OCI-LY7 (cell line): Measurements from ENCODE around the gene TBC1D17. TPM values are rescaled to one million over a fixed set of nuclear protein-coding genes. Genes with fewer than 3 reads are reported as not detected.

ENCODE experiments used
- BruUV-seq: library from RNA; stranded (reverse); fragments of 400-500 nt; replicated peaks from 2 replicates; lab custom pipeline; 2021; lab: Mats Ljungman, UMichigan
- CTCF ChIA-PET: fragments of 300-600 bp; sonication (Branson Sonifier 250); formaldehyde crosslinking; loops from one replicate; lab custom pipeline; 2022; ENCODE audit warnings: antibody characterized with exemption; ENCODE audit not compliant: unreplicated experiment; lab: Charles Lee
- POLR2A ChIA-PET: fragments of 300-600 bp; sonication (Branson Sonifier 250); formaldehyde crosslinking; loops from one replicate; lab custom pipeline; 2022; ENCODE audit warnings: antibody characterized with exemption; lab: Charles Lee
- DNase-seq: peaks from one replicate; pipeline ENCODE4 v3.0.0-alpha.2; 2015; ENCODE audit warnings: low spot score
- H2AFZ ChIP-seq: fragments of 200-600 bp; sonication (generic), shearing (Covaris generic); 2 replicates; pipeline ENCODE4 v1.6.1; 2014; ENCODE audit warnings: mild to moderate bottlenecking, antibody characterized with exemption, low read length, moderate library complexity
- H3K27ac ChIP-seq: fragments of 200-600 bp; sonication (generic); 2 replicates; pipeline ENCODE4 v1.5.1; 2014; ENCODE audit warnings: mixed run types, low read depth, mild to moderate bottlenecking, moderate library complexity, low read length, inconsistent platforms; ENCODE audit not compliant: poor library complexity, severe bottlenecking
- H3K36me3 ChIP-seq: fragments of 200-600 bp; sonication (generic); 2 replicates; pipeline ENCODE4 v1.6.1; 2014; ENCODE audit warnings: mild to moderate bottlenecking, antibody characterized with exemption, low read length, moderate library complexity, mixed read lengths; ENCODE audit not compliant: insufficient read depth
- H3K4me1 ChIP-seq: fragments of 200-600 bp; sonication (generic); 2 replicates; pipeline ENCODE4 v1.5.1; 2014; ENCODE audit warnings: mild to moderate bottlenecking, low read length; ENCODE audit not compliant: insufficient read depth, poor library complexity, severe bottlenecking
- H3K4me2 ChIP-seq: fragments of 200-600 bp; sonication (generic); 2 replicates; pipeline ENCODE4 v1.6.1; 2014; ENCODE audit warnings: mild to moderate bottlenecking, low read length
- H3K4me3 ChIP-seq: fragments of 200-600 bp; sonication (generic); 2 replicates; pipeline ENCODE4 v1.5.1; 2014; ENCODE audit warnings: mild to moderate bottlenecking, low read depth, low read length; ENCODE audit not compliant: poor library complexity, severe bottlenecking
- H3K79me2 ChIP-seq: fragments of 200-600 bp; sonication (generic); 2 replicates; pipeline ENCODE4 v1.6.1; 2016; ENCODE audit warnings: low read depth, mild to moderate bottlenecking, low read length, moderate library complexity, mixed read lengths; ENCODE audit not compliant: insufficient read depth
- H3K9me2 ChIP-seq: fragments of 200-600 bp; sonication (generic); 2 replicates; pipeline ENCODE4 v1.6.1; 2016; ENCODE audit warnings: mild to moderate bottlenecking, low read length, mixed read lengths; ENCODE audit not compliant: insufficient read depth
- H3K9me3 ChIP-seq: fragments of 200-600 bp; sonication (generic); 2 replicates; pipeline ENCODE4 v1.6.1; 2014; ENCODE audit warnings: mild to moderate bottlenecking, mixed run types, low read length, mixed read lengths
- H4K20me1 ChIP-seq: fragments of 200-600 bp; sonication (generic); 2 replicates; pipeline ENCODE4 v1.6.1; 2014; ENCODE audit warnings: mild to moderate bottlenecking, antibody characterized with exemption, low read length, moderate library complexity, mixed read lengths; ENCODE audit not compliant: insufficient read depth
- EZH2phosphoT487 ChIP-seq: fragments of 200-600 bp; sonication (generic); IDR thresholded peaks from 2 replicates; pipeline ENCODE4 v1.6.1; 2018; ENCODE audit warnings: low read depth, borderline replicate concordance, mild to moderate bottlenecking, mixed run types, antibody characterized with exemption, low read length, moderate library complexity, mixed read lengths
- intact Hi-C: fragments of 100-400 bp; cut with micrococcal nuclease; formaldehyde crosslinking; loops from one replicate; pipeline ENCODE4 v1.10.0; 2022; ENCODE audit not compliant: unreplicated experiment
- total RNA-seq, 2 experiments: library from RNA; depleted of rRNA in 1 of 2; stranded (reverse); fragments of >200 nt in 1 of 2; shearing (Covaris generic) in 1 of 2; gene quantifications; 2 replicates each; pipeline ENCODE4 v1.2.3, GENCODE V29; 2014 to 2022
- TF ChIP-seq, protein P1 (sequence below): fragments of 200-600 bp; sonication (generic); conservative IDR thresholded peaks from 2 replicates; pipeline ENCODE4 v1.5.1; 2014; ENCODE audit warnings: mild to moderate bottlenecking, antibody characterized with exemption, low read length, moderate library complexity, mixed read lengths

Gene TBC1D17
- total RNA-seq, 2 experiments from 2014 or later, result 8.0 to 24.0 TPM

DNA sequence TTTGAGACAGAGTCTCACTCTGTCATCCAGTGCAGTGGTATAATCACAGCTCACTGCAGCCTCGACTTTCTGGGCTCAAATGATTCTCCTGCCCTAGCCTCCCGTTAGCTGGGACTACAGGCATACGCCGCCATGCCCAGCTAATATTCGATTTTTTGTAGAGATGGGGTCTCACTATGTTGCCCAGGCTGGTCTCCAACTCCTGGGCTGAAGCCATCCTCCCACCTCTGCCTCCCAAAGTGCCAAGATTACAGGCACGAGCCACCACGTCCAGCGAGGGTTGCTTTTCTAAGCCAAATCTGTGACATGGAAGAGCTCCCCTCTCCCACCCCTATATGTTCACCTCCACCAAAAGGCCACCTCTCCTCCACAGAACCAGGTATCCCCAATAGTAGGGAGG is 40.6 kb downstream of the TBC1D17 start:
- Histone ChIP-seq H2AFZ (no peak overlapping the region), H3K4me3 (no peak overlapping the region), H3K9me3 (no peaks in the 10 kb centered on the region), H3K27ac (no peak overlapping the region), H3K79me2 (peaks cover 75% of the 10 kb centered on the region), H4K20me1 (no peaks in the 10 kb centered on the region; the same call in 1 of the 2 replicates), H3K4me2 (no peak overlapping the region), H3K36me3 (peaks cover 96% of the 10 kb centered on the region), H3K9me2 (no peaks in the 10 kb centered on the region), H3K4me1 (peaks cover 9% of the 10 kb centered on the region)
- ChIA-PET CTCF (no interaction called here), POLR2A (interaction anchor here (1.0 kb wide), 1 partner anchor 10 kb away, joined by 3 read pairs; no protein-coding TSS in a partner anchor)
- no peak for DNase-seq
- intact Hi-C loops, result no loop called here
- TF ChIP-seq, protein P1, sequence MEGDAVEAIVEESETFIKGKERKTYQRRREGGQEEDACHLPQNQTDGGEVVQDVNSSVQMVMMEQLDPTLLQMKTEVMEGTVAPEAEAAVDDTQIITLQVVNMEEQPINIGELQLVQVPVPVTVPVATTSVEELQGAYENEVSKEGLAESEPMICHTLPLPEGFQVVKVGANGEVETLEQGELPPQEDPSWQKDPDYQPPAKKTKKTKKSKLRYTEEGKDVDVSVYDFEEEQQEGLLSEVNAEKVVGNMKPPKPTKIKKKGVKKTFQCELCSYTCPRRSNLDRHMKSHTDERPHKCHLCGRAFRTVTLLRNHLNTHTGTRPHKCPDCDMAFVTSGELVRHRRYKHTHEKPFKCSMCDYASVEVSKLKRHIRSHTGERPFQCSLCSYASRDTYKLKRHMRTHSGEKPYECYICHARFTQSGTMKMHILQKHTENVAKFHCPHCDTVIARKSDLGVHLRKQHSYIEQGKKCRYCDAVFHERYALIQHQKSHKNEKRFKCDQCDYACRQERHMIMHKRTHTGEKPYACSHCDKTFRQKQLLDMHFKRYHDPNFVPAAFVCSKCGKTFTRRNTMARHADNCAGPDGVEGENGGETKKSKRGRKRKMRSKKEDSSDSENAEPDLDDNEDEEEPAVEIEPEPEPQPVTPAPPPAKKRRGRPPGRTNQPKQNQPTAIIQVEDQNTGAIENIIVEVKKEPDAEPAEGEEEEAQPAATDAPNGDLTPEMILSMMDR, result no peak
- no peak for TF ChIP-seq EZH2phosphoT487
- BruUV-seq, result no TSS peak

DNA sequence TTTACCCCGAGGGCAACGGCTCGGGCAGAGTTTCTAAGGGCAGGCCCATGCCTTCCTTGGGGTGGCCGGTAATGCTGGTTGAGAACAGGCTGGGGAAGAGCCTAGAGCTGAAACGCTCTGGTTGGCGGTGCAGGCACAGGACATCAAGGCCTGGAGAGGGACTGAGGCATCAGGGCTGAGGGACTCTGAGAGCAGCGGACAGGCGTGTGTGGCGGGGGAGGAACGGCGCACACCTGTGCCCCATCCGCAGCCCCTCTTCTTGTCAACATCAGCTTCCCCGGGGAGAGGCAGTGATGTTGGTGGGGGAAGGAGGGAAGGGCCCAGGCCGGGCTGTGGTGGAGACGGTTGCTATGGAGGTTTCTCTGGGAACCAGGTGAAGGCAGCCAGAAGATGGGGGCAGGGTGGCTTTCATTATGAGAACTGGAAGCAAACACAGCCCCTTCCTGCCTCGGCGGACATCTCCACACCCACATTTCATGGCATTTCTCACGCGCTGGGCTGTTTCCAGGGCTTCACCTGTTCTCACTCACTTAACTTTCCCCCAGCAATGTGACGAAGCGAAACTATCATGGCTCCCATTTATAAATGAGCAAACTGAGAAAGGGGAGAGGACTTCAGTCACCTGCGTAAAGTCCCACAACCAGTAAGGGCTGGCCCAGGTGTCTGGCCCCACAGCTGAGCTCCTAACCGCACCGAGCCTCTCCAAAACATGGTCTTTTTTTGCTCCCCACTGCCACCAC is 43.3 kb downstream of the TBC1D17 start:
- no peak for DNase-seq
- no TSS peak for BruUV-seq
- Histone ChIP-seq H3K4me3 (no peak overlapping the region), H3K9me3 (no peaks in the 10 kb centered on the region), H3K9me2 (no peaks in the 10 kb centered on the region), H3K27ac (no peak overlapping the region), H4K20me1 (no peaks in the 10 kb centered on the region), H3K36me3 (peaks cover 95% of the 10 kb centered on the region), H2AFZ (no peak overlapping the region), H3K79me2 (peaks cover 92% of the 10 kb centered on the region), H3K4me2 (no peak overlapping the region), H3K4me1 (peaks cover 36% of the 10 kb centered on the region)
- POLR2A ChIA-PET, result interaction anchor here (0.6 kb wide), 1 partner anchor 17 kb away, joined by 5 read pairs; no protein-coding TSS in a partner anchor
- TF ChIP-seq, protein P1, result no peak
- no peak for TF ChIP-seq EZH2phosphoT487
- intact Hi-C loops, result no loop called here
- CTCF ChIA-PET, result no interaction called here
